NCI-H2029 treated with DMSO at 0.1 percent for 48 hours (cell line): ENCODE data around the gene ATOH8.

Experiments used
- DNase-seq: peaks from one replicate; lab custom pipeline; 2025; lab: John Stamatoyannopoulos, UW

ATOH8 gene

GRCh38 chr2:85736456-85737355, 17.1 kb upstream of the ATOH8 start:
- no peak for DNase-seq

DNA sequence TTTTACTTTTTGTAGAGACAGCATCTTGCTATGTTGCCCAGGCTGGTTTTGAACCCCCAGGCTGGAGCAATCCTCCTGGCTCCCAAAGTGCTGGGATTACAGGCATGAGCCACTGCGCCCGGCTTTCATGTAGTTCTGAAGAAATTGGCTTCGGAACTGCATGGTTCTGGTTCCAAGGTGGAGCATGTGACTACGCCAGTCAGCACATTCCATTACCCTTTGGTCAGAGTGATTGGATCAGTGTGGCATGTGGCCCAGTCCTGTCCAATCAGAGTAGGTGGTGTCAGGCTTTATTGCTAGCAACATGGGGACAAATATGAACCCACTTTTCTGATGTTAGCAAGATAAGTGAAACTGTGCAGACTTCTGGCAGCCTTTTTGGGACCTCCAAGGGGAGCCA, 16.3 kb upstream of the ATOH8 start:
- no peak for DNase-seq

DNA sequence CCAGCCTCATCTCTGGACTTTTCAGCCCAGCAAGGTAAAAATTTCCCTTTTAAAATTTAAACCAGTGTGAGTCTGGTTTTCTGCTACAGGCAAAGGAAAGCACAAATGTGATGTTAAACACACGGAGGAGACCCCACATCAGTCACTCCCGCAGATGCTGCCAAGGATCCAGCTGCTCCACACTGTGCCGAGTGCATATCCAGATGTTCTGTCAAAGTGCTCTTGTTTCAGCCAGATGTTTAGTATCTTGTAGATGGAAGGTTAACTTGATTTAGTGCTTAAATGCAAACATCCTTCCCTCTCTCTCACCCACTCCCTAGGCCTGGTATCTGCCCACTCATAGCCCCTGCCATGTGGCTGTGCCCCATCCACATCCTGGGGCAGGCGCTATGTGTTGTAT, 15.8 kb upstream of the ATOH8 start:
- DNase-seq: no peak

GRCh38 chr2:85740193-85740592, 13.6 kb upstream of the ATOH8 start:
- DNase-seq: no peak

GRCh38 chr2:85741211-85741832, 12.5 kb upstream of the ATOH8 start:
- no peak for DNase-seq

- DNase-seq: peak; percentile 83
Measured at GRCh38 chr2:85741833-85742455, 11.8 kb upstream of the ATOH8 start.

DNA sequence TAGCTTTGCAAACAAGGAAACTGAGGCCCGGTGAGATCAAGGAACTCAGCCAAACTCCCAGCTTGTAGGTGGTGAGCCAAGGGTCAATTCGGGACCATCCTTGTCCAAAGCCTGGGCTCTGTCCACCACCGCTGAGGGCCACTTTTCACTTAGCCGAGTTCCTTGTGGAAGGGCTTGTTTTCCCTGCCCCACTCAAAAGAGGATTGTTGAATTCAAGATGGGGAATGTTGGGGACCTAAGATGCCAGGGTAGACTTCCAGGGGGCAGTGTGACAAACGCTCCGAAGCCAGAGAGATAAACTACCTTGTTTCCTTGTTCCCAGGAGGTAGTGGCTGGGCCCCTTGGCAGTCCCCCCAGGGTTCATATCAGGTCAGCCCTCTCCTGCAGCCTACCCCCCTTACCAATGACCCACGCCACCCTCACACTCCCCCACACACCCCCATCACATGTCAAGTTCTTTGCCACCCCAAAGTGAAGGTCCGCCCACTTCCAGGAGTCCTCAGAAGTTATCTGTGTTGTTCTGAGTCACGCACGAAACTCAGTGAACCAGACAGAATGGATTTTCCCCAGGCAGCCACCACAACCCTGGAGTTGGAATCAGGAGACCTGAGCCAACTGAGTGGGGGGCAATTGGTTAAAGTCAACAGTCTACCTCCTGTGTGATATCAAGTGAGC, 10.3 kb upstream of the ATOH8 start:
- DNase-seq: no peak

GRCh38 chr2:85744055-85744454, 9.7 kb upstream of the ATOH8 start:
- no peak for DNase-seq

GRCh38 chr2:85744741-85745601, 8.8 kb upstream of the ATOH8 start:
- no peak for DNase-seq

DNA sequence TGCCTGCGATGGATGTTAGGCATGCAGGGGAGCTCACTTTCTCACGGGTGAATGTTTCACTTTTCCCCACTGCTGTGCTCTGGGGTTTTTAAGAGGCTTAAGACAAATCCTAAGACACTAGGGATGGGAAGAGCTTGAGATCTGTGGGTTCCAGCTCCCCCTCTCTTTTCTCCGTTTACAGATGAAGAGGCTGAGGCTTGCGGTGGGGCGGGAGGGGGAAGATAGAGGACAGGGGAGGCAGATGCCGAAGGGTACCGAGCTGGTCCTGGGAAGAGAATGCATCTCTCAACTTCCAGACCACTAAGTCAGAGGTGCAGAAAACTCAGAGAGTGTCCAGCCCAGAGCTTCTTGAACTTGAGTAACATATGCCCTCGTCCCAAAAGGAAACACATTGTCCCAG, 8.2 kb upstream of the ATOH8 start:
- no peak for DNase-seq

DNA sequence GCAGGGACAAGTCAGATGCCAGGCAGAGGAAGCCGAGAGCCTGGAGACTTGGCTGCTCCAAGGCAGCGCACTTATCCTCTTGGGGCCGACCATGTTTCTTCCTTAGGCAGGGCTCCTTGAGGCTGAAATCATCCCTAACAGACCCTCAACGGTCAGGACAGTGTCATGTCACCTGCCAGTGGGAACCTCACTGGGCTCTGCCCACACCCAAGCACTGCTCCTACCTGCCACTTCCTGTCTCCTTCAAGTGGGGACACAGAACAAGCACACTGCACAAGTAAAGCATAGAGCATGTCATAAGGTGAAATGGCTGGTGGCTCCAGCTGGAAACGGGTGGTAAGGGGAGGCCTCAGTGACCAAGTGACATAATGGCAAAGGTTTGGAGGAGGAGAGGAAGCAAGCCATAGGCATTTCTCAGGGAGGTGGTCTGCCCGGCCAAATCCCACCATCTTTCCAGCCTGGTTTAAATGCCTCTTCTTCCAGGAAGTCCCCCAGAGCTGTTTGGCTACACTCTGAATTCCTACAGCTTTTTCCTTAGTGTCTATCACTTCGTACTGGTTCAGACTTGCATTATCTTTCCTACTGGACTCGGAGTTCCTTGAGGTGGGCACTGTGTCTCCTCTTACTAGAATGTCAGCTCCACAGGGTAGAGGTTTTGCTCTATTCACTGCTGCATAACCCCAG, 7.3 kb upstream of the ATOH8 start:
- no peak for DNase-seq

DNA sequence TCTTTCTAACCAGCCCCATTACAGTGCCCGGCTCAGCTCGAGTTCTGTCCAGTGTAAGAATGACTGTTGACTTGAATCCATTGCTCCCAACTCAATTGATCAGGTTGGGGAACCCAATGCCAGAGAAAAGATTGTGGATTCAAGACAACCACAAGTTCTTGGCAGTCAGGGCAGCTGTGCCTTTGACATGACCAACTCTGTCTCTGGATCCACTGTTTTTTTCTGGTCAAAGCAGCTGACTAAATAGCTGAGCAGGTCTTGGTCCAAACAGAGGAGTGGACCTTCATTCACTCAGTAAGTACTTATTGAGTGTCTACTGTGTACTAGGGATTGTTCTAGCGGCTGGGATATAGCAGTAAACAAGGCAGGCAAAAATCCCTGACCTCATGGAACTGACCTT, 6.3 kb upstream of the ATOH8 start:
- no peak for DNase-seq

DNA sequence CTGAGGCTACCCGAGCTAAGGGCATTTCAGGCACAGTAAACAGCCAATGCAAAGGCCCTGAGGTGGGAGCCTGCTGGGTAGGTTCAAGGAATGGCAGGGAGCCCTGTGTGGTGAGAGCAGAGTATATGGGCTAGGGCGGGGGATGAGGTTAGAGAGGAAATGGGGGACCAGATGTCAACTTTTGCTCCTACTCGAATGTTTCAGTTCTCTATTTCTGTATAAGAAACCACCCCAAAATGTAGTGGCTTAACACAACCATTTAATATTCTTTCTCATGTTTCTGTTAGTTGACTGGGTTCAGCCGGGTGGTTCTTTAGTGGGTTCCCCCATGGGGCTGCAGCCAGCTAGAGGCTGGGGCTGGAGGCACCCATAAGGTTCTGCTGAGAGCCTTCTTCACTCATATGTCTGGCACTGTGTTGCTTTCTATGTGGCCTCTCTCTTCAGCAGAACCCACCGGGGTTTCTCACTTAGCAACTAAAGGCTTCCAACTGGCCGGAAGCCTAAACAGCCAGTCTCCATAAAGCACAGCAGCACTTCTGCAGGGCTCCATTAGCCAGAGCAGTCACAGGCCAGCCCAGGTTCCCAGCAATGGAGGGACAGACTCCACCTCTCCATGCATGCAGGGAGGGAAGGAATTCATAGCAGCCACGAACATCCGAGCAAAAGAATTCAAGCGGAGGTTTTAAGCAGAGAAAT, 5.6 kb upstream of the ATOH8 start:
- DNase-seq: no peak

GRCh38 chr2:85748985-85749875, 4.6 kb upstream of the ATOH8 start:
- no peak for DNase-seq

DNA sequence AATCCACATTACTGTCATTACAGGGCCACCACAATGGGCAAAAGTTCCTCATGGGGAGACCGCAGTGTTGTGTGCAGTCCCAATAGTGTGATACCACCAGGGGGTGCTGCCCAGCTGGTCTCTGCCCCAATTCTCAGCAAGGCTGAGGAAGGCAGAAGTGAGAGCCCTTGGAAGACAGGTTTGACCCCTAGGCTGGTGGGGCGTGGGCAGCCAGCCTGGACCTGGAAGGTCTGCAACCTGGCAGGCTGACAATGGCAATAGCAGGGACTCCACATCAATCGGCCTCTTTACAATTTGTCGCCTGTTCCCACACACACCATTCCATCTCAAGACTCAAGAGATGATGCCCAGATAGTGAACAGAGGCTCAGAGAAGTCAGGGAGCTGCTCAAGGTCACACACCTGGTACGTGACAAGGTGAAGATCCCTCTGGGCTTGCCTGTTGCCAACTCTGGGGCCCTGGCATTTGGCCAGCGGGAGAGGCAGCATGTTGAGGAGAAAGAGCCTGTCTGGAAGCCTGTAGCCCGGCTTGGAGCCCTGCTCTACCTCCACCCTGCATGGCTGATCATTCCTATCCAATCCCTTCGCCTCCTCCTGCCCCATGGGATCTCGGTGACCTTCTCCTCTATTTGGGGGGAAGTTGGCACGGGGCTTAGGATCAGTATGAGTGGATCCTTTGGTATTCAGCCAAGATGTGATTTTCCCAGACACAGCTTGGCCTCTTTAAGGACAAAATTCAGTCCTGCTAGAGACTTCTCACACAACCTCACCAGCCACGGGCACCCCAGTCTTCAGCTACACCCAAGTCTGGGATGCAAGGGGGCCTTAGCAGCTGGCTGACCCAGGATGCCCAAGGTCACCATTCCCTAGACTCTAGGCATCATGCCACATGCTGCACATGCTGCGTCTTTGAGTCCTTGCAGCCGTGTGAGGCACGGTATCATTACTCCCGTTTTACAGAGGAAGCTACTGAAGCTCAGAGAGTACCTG, 2.9 kb upstream of the ATOH8 start:
- no peak for DNase-seq

DNA sequence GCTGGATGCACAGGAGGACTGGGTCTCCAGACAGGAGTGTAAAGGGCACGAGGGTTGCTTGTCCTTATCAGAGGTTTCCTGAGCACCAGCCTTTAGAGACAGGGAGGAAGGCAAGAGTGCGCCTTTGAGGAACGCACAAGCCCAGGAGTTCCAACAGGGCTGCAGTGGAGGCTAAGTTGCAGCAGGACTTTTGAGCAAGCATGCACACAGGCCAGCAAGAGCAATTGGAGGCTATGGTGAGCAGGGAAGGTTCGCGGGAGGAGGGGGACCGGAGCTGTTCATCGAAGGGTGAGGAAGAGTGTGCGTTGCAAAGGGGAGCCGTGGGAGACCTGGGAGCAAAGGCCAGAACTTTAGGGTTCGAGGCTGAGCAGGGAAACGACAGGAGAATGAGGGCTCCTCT, 2.2 kb upstream of the ATOH8 start:
- no peak for DNase-seq

DNA sequence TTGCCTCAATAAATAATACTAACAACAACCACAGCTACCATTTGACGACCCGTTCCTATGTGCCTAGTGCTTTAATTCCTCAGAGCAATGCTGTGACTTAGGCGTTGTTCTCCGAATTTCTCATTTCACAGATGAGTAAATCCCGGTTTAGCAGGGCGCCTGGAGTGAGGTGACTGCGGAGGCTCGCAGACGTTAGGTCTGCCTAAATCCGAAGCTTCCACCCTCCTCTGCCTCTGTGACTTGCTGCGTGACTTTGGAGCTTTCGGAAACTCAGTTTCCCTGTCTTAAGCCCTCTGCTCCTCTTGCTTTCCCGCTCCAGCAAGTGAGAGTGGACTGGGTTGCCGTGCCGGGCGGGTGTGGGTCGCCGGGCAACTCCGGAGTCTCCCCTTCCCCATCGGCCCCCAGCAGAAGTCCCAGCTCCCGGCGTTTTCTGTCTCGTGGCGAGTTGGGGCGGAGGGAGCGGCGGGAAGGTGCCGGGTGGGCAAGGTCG, 711 bp upstream of the ATOH8 start:
- DNase-seq: no peak
